Measurements from ENCODE around the gene CELSR3.

Gene CELSR3

GRCh38 chr3:48591886-48592518 is 70.7 kb downstream of the CELSR3 start:
- Histone ChIP-seq H3K4me3 (replicated peaks; ENCODE audit: insufficient read depth, low read length) (no peak overlapping the region), H3K27ac (replicated peaks) (no peak overlapping the region), H3K27me3 (ENCODE audit: insufficient read depth, poor library complexity, severe bottlenecking) (peaks cover 23% of the 10 kb centered on the region)
- TF ChIP-seq REST (IDR thresholded peaks at IDR 0.05; ENCODE audit: insufficient replicate concordance, low read depth): no peak
- no peak for DNase-seq (ENCODE audit: low read depth in 1 of 2, low spot score in 1 of 2)

- Histone ChIP-seq H3K27ac (replicated peaks) (no peak overlapping the region), H3K27me3 (ENCODE audit: insufficient read depth, poor library complexity, severe bottlenecking) (peaks cover 23% of the 10 kb centered on the region), H3K4me3 (replicated peaks; ENCODE audit: insufficient read depth, low read length) (no peak overlapping the region)
- no peak for TF ChIP-seq SPI1 (IDR thresholded peaks at IDR 0.05; ENCODE audit: borderline replicate concordance, low read depth)
- no peak for TF ChIP-seq CTCF (IDR thresholded peaks at IDR 0.05; ENCODE audit: insufficient read depth, low read length)
- no peak for TF ChIP-seq REST (IDR thresholded peaks at IDR 0.05; ENCODE audit: insufficient replicate concordance, low read depth)
- TF ChIP-seq GABPA (IDR thresholded peaks at IDR 0.05; ENCODE audit: low read depth): no peak
- no peak for DNase-seq (ENCODE audit: low read depth in 1 of 2, low spot score in 1 of 2)
Measured at GRCh38 chr3:48591436-48591835, 71.2 kb downstream of the CELSR3 start.

- Histone ChIP-seq H3K27me3 (ENCODE audit: insufficient read depth, poor library complexity, severe bottlenecking) (peaks cover 9% of the 10 kb centered on the region), H3K27ac (replicated peaks) (no peak overlapping the region), H3K4me3 (replicated peaks; ENCODE audit: insufficient read depth, low read length) (no peak overlapping the region)
- no peak for TF ChIP-seq CTCF (IDR thresholded peaks at IDR 0.05; ENCODE audit: insufficient read depth, low read length)
- TF ChIP-seq REST (IDR thresholded peaks at IDR 0.05; ENCODE audit: insufficient replicate concordance, low read depth): no peak
- DNase-seq (ENCODE audit: low read depth in 1 of 2, low spot score in 1 of 2): no peak
Measured at GRCh38 chr3:48588230-48588629, 74.5 kb downstream of the CELSR3 start.

GRCh38 chr3:48587686-48588085 is 75.0 kb downstream of the CELSR3 start:
- Histone ChIP-seq H3K27ac (replicated peaks) (no peak overlapping the region), H3K27me3 (ENCODE audit: insufficient read depth, poor library complexity, severe bottlenecking) (peaks cover 5% of the 10 kb centered on the region), H3K4me3 (replicated peaks; ENCODE audit: insufficient read depth, low read length) (no peak overlapping the region)
- no peak for TF ChIP-seq GABPA (IDR thresholded peaks at IDR 0.05; ENCODE audit: low read depth)
- no peak for TF ChIP-seq REST (IDR thresholded peaks at IDR 0.05; ENCODE audit: insufficient replicate concordance, low read depth)
- no peak for TF ChIP-seq CTCF (IDR thresholded peaks at IDR 0.05; ENCODE audit: insufficient read depth, low read length)
- DNase-seq (ENCODE audit: low read depth in 1 of 2, low spot score in 1 of 2): no peak

Data from HL-60 (cell line).